CD4-positive, alpha-beta T cell treated with Interleukin-21 for 1 hour (primary cell): Measurements from ENCODE around the gene MAPKAPK2.
A peak's percentile ranks its signal among the peaks of the same experiment; 100 is the strongest.

Experiments
- DNase-seq: peaks from one replicate; pipeline ENCODE4 v3.0.0-alpha.2; 2020

MAPKAPK2 gene

DNA sequence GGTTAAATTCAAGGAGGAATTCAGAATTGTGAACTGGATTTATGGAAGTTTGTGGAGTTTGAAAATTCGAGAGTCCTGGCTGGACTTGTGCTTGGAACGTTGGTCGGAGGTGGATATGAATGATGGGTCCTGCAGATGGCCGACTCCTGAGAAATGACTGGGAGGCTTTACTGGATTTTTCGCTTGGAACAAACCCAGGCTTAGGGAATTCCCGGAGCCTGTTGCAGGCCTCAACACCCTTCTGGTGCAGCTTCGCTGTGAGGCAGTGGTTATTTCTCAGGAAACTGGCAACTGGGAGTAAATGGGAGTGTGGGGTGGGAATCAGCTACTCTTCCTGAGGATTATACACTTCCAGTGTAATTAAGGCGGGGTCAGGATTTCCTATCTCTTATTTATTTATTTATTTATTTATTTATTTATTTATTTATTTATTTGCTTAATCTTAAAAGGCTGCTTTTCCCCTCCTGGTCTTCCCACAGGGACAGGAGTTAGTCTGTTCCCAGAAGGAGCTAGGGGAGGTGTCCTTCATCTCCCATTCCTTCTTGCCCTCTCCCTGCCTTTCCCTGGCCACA is 21.1 kb downstream of the MAPKAPK2 start:
- DNase-seq: no peak

DNA sequence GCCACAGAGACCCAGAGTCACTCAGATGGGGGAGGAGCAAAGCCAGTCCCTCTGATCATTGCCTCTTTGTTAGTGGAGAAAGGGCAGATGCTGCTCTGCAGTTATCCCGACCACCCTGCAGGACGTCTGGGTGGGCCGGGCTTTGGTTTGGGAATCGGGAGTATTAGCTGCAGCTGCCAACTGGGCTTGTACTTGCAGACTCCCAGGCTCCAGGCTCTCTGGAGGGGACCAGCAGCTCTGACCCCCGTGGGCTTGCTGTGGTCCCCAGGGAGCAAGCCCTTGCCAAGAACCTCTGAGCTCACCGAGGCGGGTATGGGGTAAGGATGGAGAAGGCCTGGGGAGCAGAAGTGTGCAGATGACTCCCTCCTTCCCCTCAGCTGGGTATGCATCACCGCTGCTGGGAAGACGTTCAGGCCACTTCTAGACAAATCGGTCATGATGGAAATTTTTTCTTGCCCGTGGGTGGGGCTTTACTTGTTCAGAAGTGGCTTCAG is 21.6 kb downstream of the MAPKAPK2 start:
- DNase-seq: no peak

DNA sequence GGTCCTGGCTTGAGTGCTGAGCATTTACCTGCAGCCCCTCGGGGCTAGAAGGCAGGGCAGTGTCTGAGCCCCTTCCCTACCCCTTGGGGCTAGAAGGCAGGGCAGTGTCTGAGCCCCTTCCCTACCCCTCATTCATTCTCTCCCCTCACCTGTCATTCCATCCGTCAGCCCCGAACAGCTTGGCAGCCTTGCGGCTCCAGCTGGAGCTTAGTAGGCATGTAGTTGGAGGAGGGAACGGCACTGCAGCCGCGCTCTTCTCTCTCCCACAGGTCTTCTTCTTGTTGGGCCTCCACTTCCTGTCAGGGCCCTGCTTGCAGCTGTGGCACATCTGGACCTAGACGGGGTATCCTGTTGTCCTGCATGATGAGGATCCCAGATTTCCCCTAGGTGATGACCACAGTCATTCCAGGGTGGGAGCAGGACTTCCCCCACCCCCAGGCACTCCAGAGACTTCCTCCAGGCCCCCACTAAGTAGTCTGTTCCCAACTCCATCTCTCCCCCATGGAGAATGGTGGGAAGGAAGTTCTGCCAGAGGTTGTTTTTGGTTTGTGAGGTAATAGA is 22.2 kb downstream of the MAPKAPK2 start:
- DNase-seq: no peak

DNA sequence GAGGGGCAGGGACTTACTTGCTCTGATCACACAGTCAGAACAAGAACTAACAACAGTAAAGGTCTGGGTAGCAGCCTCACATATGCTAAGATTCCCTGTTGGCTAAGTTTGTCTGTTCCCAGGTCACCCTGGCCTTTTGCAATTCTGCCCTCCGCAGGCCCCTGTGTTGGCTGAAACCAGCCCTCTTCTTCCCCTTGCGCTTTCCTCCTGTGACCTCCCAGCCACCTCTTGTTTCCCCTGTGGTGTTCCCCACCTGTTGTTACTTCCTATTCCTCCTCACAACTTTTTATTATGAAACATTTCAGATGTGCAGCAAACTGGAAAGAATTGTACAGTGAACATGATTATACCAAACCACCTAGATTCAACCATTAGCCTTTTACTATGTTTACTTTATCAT is 23.4 kb downstream of the MAPKAPK2 start:
- no peak for DNase-seq

DNA sequence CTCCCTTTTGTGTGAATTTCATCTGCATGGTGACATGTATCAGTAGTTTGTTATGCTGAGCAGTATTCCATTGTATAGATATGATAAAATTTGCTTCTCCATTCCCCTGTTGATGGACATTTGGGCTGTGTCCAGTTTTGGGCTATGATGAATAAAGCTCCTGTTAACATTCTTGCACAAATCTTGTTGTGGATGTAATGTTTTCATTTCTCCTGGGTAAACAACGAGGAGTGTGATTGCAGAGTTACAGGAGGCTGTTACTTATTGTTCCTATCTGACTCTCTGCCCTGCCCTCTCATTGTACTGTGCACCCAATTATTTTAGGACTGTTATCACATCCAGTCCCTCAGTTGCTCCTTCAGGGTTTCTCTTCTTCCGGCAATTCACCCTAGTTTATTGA is 24.2 kb downstream of the MAPKAPK2 start:
- DNase-seq: no peak

DNA sequence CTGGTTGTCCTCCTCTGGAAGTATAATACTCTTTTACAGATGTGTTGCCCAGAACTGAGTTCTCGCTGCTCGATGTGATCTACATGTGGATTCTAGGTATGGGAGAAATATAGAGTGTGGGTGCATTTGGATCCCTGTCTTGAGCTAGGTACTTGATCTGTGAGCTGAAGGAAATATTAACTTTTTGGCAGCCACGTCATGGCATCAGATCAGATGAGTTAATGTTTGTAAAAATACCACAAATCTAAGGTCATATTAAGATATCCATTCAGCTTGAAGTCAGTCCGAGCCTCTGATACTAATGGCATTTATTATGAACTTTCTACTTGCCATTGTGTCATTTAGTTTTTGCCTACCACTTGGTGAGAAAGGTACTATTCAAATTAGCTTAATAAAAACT is 24.6 kb downstream of the MAPKAPK2 start:
- no peak for DNase-seq

DNA sequence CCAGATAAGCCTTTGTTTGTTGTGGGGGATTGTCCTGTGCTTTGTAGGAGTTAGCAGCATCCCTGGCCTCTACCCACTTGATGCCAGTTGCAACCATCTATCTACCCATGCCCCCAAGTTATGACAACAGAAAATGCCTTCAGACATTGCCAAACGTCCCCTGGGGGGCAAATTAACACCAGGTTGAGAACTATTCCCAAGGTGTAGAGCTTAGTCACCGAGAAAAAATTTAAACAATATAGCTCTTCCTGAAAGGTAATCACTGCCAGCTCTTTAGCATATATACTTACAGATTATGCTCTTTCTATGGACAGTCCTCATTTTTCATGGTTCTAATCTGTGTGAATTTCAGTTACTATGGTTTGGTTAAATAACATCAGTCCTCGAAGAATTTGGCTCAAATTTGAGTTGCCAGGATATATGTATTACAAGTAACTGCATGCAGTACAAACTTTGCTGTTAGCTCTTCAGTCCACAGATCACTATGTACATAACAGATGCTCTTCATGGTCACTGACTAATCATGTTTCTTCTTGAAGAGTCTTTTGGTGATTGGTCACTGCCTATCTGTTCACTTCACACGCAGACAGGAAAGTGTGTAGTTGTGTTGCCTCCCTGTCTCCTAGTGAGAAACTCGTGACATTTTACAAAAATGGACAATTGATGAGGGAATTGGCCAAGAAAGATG is 25.2 kb downstream of the MAPKAPK2 start:
- no peak for DNase-seq

DNA sequence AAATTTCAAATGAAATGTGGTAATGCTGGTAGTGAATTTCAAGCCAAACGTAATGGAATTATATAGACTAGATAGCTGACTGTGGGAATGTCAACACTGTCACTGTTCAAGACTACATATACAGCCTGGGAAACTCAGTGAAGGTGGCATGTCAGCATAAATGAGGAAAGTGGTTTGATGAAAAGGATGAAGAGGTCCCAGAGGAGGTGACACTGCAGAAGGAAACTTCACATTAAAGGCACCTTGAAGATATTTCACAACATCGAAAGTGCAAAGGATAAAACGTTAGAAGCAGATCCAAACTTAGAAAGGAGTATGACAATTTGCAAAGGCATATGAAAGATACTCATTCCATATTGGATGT is 25.7 kb downstream of the MAPKAPK2 start:
- no peak for DNase-seq

DNA sequence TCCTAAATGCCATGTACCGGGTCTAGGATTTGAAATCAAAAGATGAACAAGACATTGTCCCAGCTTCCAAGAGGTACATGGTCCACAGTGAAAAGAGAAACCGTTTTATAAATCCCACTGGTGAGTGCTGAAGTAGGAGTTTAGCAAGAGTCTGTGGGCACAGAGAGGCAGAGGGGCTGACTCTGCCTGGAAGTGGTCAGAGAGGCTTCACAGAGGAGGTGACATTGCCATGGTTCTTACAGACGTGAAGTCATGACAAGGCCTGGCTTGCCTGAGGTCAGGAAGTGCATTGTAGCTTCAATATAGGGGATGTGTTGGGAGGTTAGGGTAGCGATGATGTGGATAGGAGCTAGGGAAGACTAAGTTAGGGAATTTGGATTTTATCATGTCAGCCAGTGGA is 28.4 kb downstream of the MAPKAPK2 start:
- peak; percentile 41 for DNase-seq

DNA sequence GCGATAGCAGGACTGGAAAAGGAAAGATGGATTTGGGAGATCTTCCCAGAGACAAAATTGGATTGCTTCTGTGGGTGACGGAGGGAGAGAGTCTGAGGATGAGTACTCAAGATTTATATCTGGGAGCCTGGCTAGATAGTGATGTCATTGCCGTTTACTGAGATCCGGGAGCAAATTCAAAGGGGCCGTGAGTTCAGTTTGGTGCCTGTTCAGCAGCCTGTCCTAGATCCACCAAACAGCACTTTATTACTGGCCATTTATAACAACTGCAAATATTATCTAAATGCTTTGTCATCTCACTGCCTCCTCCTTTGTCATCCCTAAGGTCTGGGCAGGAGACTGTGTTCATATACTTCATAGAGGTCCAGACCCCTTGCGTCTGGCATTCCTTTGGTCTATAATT is 29.2 kb downstream of the MAPKAPK2 start:
- DNase-seq: no peak

DNA sequence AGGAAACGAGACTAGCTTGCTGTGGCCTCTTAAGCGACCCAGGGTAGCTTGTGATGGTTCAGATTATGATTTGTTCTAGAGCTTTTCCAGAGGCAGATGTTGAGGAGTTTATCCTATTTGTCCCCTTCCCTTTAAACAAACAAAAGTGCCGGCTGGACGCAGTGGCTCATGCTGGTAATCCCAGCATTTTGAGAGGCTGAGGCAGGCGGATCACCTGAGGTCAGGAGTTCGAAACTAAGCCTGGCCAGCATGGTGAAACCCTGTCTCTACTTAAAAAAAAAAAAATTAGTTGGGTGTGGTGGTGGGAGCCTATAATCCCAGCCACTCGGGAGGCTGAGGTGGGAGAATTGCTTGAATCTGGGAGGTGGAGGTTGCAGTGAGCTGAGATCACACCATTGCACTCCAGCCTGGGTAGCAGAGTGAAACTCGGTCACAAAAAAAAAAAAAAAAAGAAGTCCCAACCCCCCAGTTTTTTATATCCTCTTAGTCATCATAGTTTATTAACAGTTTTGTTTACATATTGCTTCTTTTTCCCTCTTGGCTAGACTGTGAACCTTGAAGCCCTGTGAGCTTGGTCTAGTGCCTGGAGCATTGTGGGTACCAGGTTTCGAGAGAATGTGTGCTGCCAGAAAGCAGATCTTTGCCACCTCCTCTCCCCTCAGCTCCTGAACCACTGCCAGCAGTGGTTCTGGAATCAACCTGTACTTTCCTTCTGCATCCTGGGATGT is 29.8 kb downstream of the MAPKAPK2 start:
- peak; percentile 44 for DNase-seq

DNA sequence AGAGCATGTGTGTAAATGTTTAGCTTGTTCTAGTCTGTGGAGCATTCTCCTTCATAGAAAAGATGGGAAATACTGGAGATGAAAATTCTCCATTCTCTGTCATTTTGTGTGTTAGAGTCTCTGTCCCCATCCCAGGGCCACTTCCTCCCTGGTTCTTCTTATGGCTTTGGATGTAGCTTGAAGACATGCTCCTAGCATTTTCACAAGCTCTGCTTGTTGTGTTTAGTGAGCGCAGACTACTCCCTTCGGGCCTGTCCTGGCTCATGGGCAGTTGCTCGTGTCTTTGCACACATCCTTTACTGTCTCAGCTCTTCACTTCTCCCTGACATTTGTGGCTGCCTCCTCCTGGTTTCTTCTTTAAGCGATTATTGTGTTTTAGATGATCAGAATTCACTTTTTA is 30.4 kb downstream of the MAPKAPK2 start:
- no peak for DNase-seq

DNA sequence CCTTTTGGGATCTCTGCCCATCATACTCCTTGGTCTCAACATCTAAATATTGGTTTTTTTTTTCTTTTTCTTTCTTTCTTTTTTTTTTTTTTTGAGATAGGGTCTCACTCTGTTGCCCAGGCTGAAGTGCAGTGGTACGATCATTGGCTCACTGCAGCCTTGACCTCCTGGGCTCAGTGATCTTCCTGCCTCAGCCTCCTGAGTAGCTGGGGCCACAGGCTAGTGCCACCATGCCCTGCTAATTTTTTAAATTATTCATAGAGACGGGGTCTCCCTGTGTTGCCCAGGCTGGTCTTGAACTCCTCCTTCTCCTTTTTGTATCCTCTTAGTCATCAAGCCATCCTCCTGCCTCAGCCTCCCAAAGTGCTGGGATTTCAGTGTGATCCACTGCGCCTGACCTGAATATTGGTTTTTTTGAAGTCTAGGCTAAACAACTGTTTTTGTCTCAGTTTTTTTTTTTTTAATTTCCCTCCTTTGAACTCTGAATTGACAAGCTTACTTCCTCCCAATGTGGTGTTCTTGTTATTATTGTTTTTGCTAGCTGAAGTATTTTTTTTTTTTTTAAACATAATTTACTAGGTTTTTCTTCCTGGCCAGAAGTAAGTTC is 30.9 kb downstream of the MAPKAPK2 start:
- DNase-seq: peak; percentile 52

DNA sequence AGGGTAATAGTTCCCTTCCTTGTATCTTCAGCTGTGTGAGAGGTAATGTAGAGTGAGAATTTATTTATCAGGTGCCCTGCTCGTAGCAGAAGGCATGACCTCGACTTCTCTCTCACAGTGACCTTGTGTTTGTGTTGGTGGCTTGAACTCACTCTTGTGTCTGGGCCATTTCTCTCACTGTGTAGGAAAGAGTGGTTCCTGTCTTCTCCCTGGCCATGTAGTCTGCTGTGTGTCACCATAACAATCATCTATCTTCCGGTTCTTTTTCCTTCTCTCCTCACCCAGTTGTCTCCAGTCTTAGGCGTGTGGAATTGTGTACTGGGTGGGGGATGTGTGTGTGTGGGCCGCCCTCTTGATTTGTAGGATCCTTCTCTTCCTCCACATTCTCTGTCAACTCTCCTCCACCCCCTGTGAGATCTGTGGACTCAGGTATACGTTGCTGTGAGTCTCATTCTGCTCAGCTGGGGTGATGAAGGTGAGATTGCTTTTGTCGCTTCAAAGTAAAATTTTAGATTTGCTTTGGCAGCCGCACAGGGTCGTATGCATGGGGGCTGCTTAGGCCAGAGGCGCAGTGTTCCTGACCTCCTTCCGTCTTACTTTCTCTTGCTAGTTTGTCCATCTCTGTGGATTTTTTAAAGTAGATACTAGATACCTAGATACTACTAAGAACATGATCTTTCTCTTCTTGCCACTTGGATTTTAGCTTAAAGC is 31.6 kb downstream of the MAPKAPK2 start:
- peak; percentile 28 for DNase-seq

DNA sequence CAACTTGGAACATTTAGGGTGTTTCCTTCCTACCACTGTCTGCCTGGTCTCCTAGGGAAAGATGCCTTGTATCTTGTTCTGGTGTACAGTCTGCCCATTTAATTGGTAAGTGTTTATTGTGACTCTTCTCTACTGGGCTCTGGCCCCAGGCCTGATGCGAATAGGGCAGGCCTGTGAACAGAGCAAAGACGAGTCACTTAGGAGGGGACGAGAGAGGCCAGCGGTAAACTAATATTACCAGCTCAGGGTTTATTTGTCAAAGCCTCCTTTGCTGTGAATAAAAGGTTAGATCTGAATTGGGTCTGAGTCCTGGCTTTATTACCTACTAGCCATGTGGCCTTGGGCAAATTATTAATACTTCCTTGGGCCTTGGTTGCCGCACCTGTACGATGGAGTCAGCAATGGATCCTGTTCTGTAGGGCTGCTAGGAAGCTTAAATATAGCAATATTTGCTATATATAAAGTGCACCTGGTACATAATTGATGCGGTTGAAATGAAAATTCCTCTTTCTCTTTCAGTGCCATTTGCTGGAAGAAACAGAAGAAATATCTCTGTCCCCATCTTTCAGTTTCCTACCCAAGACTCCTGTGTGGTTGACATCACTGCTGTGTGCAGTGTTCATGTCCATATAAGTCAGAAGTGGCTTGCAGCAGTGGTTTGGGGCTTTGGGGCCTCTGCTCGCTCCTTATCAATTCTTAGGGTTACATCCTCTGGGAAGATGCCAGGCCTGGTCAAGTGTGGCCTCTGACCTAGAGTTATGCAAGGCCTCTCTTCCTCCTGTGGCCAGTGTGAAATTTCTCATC is 32.4 kb downstream of the MAPKAPK2 start:
- DNase-seq: peak; percentile 31

DNA sequence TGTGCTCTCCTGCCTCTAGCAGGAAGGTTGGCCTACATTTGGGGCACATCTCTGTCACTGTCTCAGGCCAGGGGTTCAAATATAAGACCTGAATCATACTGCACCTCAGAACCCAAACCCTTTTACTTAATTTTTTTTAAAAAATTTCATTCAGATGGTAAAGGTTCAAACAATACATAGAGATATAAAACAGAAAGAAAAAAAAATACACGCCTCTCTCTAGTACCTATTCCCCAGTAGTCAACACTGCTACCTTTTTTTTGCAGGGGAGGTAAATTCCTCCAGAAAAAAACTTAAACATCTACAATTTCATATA is 32.9 kb downstream of the MAPKAPK2 start:
- DNase-seq: no peak

DNA sequence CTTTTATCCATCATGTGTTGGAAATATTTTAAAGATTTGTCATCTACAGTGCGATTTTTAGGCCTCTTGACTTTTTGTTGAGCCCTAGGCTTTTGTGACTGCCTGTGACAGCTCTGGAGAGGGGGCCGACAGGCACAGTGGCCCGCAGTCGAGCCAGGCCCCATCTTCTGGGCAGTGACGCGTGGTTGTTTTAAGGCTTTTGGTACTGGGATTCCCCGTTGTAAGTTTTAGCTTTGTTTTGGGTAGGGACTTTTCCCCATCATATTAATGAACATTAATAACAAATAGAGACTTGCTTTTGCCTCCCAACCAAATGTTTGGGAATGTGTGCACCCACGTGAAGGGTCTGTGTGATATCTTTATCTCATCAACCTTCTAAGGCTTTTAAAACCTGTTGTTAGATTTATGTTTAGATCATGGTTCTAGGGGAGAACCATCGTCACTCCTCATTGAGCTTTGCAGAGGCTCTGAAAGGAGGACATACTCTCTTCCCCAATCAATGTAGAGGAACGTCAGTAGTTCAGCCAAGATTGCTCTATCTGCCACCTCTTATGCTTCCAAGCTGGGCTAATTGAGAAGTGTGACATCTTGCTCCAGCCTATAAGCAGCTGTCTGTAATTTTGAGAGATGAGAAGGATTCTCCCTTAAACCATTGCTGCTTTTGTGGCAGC is 34.6 kb downstream of the MAPKAPK2 start:
- DNase-seq: no peak

DNA sequence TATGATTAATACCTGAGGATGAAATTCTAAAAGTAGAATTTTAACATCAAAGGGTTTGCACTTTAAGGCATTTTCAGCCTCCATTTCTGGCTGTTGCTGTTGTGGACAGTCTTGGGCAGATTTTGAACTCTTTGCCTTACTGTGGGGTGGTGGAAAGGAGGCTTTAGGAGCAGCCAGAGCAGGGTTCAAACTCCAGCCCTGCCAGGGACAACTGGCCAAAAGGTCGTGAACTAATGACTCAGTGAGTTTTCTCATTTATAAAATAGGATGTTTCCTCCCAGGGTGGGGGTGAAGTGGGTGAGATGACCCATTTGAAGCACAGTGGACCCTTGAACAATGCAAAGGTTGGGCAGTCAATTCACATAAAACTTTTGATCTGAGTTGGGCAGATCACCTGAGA is 36.7 kb downstream of the MAPKAPK2 start:
- DNase-seq: no peak

DNA sequence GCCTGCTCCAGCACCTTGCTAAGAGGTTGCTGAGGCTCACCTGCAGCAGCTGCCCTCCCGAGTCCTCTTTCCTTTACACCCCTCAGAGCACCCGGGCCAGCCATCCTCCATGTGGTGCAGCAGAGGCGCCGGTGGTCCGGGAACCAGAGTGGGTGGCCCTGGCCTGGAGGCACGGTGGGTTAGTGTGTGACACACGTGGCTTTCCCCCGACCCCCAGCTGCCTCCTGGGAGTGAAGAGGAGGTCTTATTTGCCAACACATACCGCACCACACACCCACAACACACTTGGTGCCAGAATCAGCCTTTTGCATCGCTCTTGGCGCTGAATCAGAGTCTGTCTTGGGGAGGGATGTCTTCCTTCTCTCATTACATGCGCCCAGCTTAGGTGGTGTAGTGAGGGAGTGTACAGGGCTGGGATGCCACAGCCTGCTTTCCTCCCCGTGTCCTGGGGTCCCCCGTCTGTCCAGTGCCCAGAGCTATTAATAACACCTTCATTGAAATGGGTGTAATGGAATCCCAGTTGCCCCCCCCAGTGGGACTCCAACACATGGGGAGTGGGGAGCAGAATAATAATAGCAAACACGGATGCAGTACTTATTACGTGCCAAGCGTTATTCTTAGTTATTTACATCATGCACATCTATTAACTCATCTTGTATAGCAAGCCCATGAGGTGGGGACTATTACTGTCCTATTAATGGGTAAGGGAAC is 38.2 kb downstream of the MAPKAPK2 start:
- no peak for DNase-seq

DNA sequence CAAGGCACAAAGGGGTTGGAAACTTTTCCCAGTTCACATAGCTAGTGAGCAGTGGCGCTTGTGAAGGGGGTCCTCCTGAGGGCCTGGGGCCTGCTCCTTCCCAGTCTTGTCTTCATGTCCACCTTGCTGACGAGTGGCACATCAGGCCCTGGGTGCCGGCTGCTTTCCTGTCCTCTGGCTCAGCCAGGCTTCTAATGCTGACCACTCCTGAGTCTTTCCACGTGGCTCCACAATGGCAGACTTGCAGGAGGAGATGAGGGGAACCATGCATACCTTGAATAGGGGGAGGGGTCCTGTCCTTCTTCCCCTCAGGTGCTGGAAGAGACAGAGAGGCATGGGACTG is 38.7 kb downstream of the MAPKAPK2 start:
- DNase-seq: no peak
